GM21825 (cell line): ENCODE results near the gene ADM.

Source experiments
- ATAC-seq: cut with Tn5 transposase; IDR thresholded peaks from one replicate; pipeline ENCODE4 v1.9.1; 2021; ENCODE audit warnings: mild to moderate bottlenecking, moderate library complexity; ENCODE audit not compliant: unreplicated experiment

Gene ADM

DNA sequence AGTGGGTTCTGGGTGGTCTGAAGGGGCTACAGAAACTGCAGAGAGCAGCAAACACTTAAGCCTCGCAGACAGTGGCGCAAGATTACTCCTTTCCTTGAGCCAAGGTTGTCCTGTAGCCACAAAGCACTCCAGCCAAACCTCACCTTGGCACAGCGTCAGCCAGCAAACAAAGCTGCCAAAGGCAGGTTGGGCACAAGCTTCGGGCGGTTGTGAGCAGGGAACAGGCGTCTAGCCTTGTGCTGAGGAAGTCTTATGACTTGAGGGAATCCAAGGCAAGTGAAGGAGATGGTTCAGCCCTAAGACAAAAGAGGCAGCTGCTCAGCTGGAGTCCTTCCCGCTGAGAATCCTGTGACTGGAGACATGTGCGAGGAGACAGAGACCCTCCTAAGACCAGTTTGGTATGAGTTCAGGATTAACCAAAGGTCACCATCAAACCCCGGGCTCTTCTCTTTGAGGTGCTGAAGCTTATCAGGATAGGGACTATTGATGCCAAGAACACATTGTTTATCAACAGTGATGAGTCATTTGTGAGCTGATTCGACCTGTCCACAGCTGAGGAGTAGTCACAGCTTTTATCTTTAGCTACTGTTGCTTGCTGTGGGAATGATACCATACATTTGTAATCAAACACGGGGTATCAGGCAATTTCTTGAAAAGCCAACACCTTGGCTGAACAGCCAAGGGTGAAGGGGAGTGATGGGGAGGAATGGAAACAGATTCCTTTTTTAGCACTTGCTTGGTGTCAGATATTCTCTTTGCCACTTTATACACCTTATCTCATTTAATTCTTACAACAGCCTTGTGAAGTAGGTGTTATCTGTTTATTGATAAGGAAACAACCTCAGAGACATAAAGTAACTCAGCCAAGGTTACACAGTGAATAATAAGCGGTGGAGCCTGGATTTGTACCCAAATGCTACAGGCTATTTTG, 4.6 kb downstream of the ADM start:
- ATAC-seq, result no peak

- no peak for ATAC-seq
Measured at GRCh38 chr11:10310301-10310841, 5.5 kb downstream of the ADM start.

DNA sequence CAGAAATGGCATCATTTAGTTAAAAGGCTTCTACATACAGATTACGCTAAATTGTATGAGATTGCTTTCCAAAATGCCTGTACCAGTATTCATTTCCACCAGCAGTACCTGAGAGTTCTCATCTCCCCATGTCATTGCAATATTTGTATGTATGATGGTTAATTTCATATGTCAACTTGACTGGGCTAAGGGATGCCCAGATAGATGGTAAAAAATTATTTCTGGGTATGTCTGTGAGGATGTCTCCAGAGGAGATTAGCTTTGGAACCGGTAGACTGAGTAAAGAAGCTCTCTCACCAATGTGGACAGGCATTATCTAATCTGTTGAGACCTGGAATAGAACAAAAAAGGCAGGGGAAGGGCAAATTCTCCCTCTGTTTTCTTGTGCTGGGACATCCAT, 6.9 kb downstream of the ADM start:
- no peak for ATAC-seq

- ATAC-seq, result peak; percentile 58
Measured at GRCh38 chr11:10314199-10315072, 9.6 kb downstream of the ADM start.

- no peak for ATAC-seq
Measured at GRCh38 chr11:10315083-10315482, 10.2 kb downstream of the ADM start.

DNA sequence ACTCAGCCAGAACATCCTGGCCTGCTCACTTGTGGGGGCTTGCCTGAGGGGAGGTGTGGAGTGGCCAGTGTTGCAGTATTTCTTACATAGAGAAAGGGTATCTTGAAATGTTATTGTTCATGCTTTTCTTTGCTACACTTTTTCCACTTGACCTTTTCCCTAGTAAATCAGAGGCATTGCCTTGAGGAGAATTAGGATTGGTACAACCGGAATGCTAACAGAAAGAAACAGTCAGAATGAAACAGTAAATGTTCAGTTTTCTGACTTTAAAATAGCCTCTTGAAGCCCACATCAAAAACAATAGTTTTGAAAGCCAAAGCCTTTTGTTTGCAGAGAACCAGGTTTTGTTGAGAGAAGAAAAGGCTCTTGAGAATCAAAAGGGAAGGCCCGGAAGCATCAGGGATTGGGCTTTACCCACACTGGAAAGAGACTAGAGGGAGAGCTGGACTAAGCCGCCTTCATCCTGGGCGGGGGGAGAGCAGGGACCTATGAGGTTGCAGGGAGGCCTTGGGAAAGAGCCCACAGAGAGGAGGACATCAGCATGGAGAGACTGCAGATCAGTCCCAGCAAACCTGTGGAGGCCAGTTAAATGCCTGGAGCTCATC, 12.4 kb downstream of the ADM start:
- peak; percentile 17 for ATAC-seq

- ATAC-seq, result peak; percentile 67
Measured at GRCh38 chr11:10317776-10318526, 13.1 kb downstream of the ADM start.

- ATAC-seq, result no peak
Measured at GRCh38 chr11:10318527-10318802, 13.6 kb downstream of the ADM start.

- ATAC-seq, result no peak
Measured at GRCh38 chr11:10319702-10320558, 15.1 kb downstream of the ADM start.

DNA sequence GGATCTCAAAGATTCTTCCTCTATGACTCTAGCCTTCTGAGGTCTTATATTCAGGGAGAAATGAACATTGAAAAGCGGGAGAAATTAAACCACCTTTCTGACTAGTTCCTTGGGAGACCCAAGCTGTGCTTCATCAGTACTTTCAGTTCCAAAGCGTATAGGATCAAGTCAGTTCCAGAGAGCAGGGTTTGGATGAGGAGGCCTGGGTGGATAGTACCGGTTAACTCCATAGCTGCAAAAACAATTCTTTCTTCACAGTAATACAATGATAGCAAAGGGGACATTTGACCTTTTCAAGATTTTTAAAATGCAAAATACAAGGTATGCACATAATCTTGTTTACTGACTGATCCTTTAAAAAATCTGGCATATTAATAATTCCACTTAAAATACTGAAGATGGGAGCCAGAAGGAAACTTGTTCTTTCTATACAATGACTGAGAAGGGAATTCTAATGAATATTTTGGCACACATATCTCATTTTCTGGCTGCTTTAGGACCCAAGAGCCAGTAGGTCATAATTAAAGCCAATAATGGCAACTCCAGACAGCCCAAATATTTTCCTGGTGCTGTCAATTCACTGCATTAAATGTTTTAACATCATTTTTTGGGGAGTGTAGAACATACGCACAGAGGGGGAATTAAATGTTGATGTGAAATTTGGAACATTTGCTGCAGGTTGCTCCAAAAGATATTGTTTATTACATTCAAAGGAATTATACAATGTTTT, 16.0 kb downstream of the ADM start:
- no peak for ATAC-seq

- no peak for ATAC-seq
Measured at GRCh38 chr11:10322401-10322800, 17.5 kb downstream of the ADM start.

GRCh38 chr11:10322830-10323792, 18.2 kb downstream of the ADM start:
- peak; percentile 46 for ATAC-seq

DNA sequence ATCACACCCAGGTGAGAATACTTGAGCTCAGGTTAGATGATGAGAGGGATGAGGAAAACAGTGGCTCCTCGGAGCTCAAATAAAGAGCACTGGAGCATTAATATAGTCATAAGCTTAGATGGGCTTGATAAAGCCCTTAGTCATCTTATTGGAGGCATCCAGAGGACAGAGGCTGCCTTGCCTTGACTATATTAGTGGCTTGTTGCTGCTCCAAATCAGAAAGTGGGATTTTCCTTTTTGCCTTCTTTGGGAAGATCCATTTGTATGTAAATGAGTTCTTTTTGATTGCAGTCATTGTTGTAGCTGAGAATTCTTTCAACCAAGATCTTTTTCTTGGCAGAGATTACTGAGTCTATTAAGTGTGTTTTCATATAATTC, 18.9 kb downstream of the ADM start:
- ATAC-seq, result no peak

DNA sequence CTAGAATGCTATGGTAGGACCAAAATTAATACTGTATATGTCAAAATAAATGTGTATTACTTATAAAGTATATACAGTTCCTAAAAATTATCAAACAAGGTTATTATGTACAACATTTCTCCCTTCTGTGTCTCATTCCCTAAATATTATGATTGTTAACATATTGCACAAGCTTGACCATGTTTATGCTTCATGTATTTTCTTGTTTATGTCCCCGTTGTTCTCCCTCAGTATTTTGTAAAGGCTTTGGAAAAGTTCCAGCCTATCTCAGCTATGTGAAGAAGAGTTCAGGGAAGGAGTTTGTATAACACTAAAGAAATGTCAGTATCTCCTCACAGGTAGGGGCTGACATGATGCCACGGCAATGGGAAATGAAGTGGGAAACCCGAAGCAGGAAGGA, 19.6 kb downstream of the ADM start:
- ATAC-seq, result no peak

DNA sequence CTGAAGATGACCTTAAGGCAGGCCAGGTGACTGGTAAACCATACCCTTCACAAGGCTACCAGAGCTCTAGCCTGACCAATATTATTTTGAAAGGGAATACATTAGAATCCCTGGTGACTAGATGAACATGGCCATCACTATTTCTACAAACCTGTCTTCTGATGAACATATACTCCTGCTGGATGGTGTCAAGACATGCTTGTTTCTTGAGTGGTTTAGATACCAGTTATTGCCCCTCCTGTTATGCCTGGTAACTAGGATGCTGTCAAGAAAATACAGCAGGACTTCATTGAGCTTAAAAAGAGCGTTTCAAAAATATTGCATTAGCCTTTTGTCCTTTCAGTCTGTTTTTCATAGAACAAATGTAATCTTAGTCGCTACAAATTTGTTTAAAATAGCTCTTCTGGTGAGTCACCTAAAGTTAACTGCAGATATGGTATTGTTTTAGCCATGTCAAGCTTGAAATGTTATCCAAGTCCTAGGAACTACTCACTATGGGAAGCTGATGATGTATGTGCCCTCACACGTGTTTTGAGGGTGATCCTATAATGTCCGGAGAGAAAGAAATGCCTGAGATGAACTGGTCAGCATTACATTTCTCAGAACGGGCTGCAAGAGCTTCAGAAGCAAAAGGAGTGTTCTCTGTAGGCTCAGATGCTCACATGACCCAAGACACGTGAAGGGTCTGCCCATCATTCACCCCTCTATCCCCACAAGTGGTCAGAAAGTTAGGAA, 20.6 kb downstream of the ADM start:
- ATAC-seq, result no peak

DNA sequence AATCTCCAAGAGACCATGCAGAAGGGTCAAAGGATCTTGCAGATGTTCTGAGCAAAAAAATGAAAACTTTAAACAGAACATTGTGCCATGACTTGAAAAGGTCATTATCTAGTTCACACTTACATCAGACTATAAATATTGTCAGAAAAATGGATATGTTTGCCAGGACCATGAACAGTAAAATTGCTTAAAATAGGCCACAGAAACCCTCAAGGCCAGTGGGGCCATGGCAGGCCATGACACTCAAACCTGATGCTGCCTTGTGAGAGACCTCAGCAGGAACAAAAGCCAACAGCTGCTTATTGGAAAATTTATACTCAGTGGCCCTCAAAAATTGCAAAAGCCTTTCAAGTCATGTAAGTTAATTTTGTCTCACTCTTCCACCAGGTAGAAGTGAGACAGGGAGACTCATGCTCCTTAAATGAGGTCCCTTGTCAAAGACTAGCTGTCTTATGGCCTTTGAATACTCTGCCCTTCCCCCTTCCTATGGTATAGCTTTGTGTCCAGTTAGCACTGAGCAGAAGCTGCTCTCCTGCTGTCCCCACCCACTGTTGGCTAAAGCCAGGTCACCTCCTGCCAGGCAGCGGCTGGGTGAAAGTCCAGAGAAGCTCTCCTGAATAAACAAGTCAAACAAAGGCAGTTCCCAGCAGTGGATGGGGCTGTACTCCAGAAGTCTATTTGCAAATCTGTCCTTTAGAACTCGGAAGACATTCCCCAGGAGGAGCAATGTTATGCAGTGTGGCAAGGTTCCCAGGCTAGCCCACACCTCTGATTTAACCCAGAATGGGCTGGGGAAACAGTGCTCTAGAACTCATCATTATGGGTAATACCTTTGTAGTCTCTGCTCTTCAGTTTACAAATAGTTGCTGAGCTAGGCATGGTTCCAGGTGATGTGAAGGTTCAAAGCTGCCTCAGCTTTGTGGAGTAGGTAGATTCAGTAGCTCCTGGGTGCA, 21.4 kb downstream of the ADM start:
- ATAC-seq, result no peak
